ENCODE measurements around the gene S100A2. TPM values are rescaled to one million over a fixed set of nuclear protein-coding genes. Genes with fewer than 3 reads are reported as not detected.

S100A2 gene
- total and polyA plus RNA-seq, 2 of the 13 experiments (the other 11 are each of a cell fraction or from before 2014, with no cell fraction given): 1.2 TPM

- TF ChIP-seq TBX2 (CRISPR knock-in tag; IDR thresholded peaks at IDR 0.05; ENCODE audit: borderline replicate concordance) (peak; percentile 29; the same call in 1 of the 2 replicates), ZXDC (CRISPR knock-in tag; IDR thresholded peaks at IDR 0.05) (no peak), ZFP36L2 (CRISPR knock-in tag; IDR thresholded peaks at IDR 0.05) (no peak), TFDP2 (CRISPR knock-in tag; IDR thresholded peaks at IDR 0.05) (no peak), ZNF282 (IDR thresholded peaks at IDR 0.05; ENCODE audit: partially characterized antibody) (no peak), HNRNPL (IDR thresholded peaks at IDR 0.05; ENCODE audit: low read depth, low read length) (0 out of 2 replicates have a peak, but pooled peaks have one; percentile 64), MIXL1 (CRISPR knock-in tag; IDR thresholded peaks at IDR 0.05) (0 out of 2 replicates have a peak, but pooled peaks have one; percentile 32), ZNF563 (CRISPR knock-in tag; IDR thresholded peaks at IDR 0.05) (0 out of 2 replicates have a peak, but pooled peaks have one; percentile 46), SMC3 (IDR thresholded peaks at IDR 0.05; ENCODE audit: low read length) (peak; percentile 53; the same call in 1 of the 2 replicates), NFATC3 (CRISPR knock-in tag; IDR thresholded peaks at IDR 0.05) (no peak), TCF7L2 (IDR thresholded peaks at IDR 0.05; ENCODE audit: low read depth, low read length) (no peak), TCF7 (IDR thresholded peaks at IDR 0.05; ENCODE audit: low read depth) (no peak), NFRKB (IDR thresholded peaks at IDR 0.05) (no peak), ZNF644 (CRISPR knock-in tag; IDR thresholded peaks at IDR 0.05; ENCODE audit: low read depth) (no peak), NFKB2 (CRISPR knock-in tag; IDR thresholded peaks at IDR 0.05; ENCODE audit: borderline replicate concordance) (peak; percentile 66; the same call in 1 of the 2 replicates), ZNF337 (CRISPR knock-in tag; IDR thresholded peaks at IDR 0.05; ENCODE audit: borderline replicate concordance, low read depth) (no peak), ZNF430 (CRISPR knock-in tag; IDR thresholded peaks at IDR 0.05) (no peak; the same call in 1 of the 2 replicates), NFYC (CRISPR knock-in tag; IDR thresholded peaks at IDR 0.05) (no peak), ZNF768 (CRISPR knock-in tag; IDR thresholded peaks at IDR 0.05) (no peak), TBX3 (IDR thresholded peaks at IDR 0.05; ENCODE audit: borderline replicate concordance) (no peak), ZNF598 (CRISPR knock-in tag; IDR thresholded peaks at IDR 0.05; ENCODE audit: borderline replicate concordance) (no peak), RERE (CRISPR knock-in tag; IDR thresholded peaks at IDR 0.05; ENCODE audit: low read depth) (no peak)
Measured at GRCh38 chr1:153532769-153533599, 32.7 kb downstream of the S100A2 start (continued).

Measured in HepG2 (cell line).